Neural cell (in vitro differentiated cells): ENCODE results near the gene HLCS. TPM values are rescaled to one million over a fixed set of nuclear protein-coding genes. Genes with fewer than 3 reads are reported as not detected.

Experiments
- H2AFZ ChIP-seq: fragments of 200-600, 300-800 bp; sonication (generic), shearing (Covaris generic); 2 replicates; pipeline ENCODE4 v1.6.0; 2014; ENCODE audit warnings: low read depth, mild to moderate bottlenecking, antibody characterized with exemption, low read length, moderate library complexity
- H3F3A ChIP-seq: fragments of 200-600 bp; shearing (Covaris generic); 2 replicates; pipeline ENCODE4 v1.6.1; 2016; ENCODE audit warnings: mild to moderate bottlenecking, moderate library complexity, mixed read lengths, antibody characterized with exemption, low read length; ENCODE audit not compliant: insufficient read depth, poor library complexity, severe bottlenecking
- H3K27ac ChIP-seq: fragments of 200-600, 300-800 bp; sonication (generic), shearing (Covaris generic); 2 replicates; pipeline ENCODE4 v1.5.1; 2014; ENCODE audit warnings: mild to moderate bottlenecking, low read length, moderate library complexity
- H3K27me3 ChIP-seq: fragments of 300-800, 200-600 bp; sonication (generic), shearing (Covaris generic); 2 replicates; pipeline ENCODE4 v1.6.0; 2014; ENCODE audit warnings: mild to moderate bottlenecking, low read depth, low read length, moderate library complexity; ENCODE audit not compliant: insufficient read depth
- H3K36me3 ChIP-seq: fragments of 300-800, 200-600 bp; sonication (generic), shearing (Covaris generic); 2 replicates; pipeline ENCODE4 v1.5.1; 2014; ENCODE audit warnings: mild to moderate bottlenecking, antibody characterized with exemption, low read length, moderate library complexity; ENCODE audit not compliant: insufficient read depth
- H3K4me2 ChIP-seq: fragments of 300-800, 200-600 bp; sonication (generic), shearing (Covaris generic); 2 replicates; pipeline ENCODE4 v1.6.0; 2014; ENCODE audit warnings: mild to moderate bottlenecking, low read length
- H3K4me3 ChIP-seq: fragments of 300-800, 200-600 bp; sonication (generic), shearing (Covaris generic); 2 replicates; pipeline ENCODE4 v1.5.1; 2014; ENCODE audit warnings: mild to moderate bottlenecking, low read length, moderate library complexity
- H3K79me2 ChIP-seq: fragments of 200-600 bp; shearing (Covaris generic); replicated peaks from 2 replicates; pipeline ENCODE4 v1.6.0; 2014; ENCODE audit warnings: mild to moderate bottlenecking, low read length, moderate library complexity; ENCODE audit not compliant: insufficient read depth
- H3K9ac ChIP-seq: fragments of 300-800, 200-600 bp; sonication (generic), shearing (Covaris generic); 2 replicates; pipeline ENCODE4 v1.6.1; 2016; ENCODE audit warnings: mild to moderate bottlenecking, low read length, mixed read lengths
- H3K9me2 ChIP-seq: fragments of 200-600 bp; shearing (Covaris generic); 2 replicates; pipeline ENCODE4 v1.6.1; 2016; ENCODE audit warnings: mild to moderate bottlenecking, low read length, mixed read lengths; ENCODE audit not compliant: insufficient read depth
- H3K9me3 ChIP-seq: fragments of 200-600, 300-800 bp; sonication (generic), shearing (Covaris generic); 2 replicates; pipeline ENCODE4 v1.6.1; 2016; ENCODE audit warnings: mild to moderate bottlenecking, mixed run types, low read length, moderate library complexity, mixed read lengths
- H4K20me1 ChIP-seq: fragments of 200-600 bp; shearing (Covaris generic); 2 replicates; pipeline ENCODE4 v1.6.1; 2016; ENCODE audit warnings: mild to moderate bottlenecking, mixed run types; ENCODE audit not compliant: insufficient read depth
- CTCF ChIP-seq: fragments of 450-650 bp; IDR thresholded peaks from 2 replicates; pipeline ENCODE4 v1.5.1; 2014; ENCODE audit warnings: antibody characterized with exemption, mild to moderate bottlenecking, moderate library complexity; ENCODE audit not compliant: poor library complexity, severe bottlenecking
- EP300 ChIP-seq: fragments of 450-650 bp; conservative IDR thresholded peaks from 2 replicates; pipeline ENCODE4 v1.6.1; 2014; ENCODE audit warnings: antibody characterized with exemption, mild to moderate bottlenecking, moderate library complexity; ENCODE audit not compliant: poor library complexity, severe bottlenecking
- EZH2 ChIP-seq: fragments of 200-600, 300-800 bp; shearing (Covaris generic), sonication (generic); IDR thresholded peaks from 2 replicates; pipeline ENCODE4 v1.6.1; 2014; ENCODE audit warnings: antibody characterized with exemption, low read length, borderline replicate concordance, mild to moderate bottlenecking; ENCODE audit not compliant: insufficient read depth, poor library complexity, severe bottlenecking
- MXI1 ChIP-seq: fragments of 450-650 bp; conservative IDR thresholded peaks from 2 replicates; pipeline ENCODE4 v1.6.1; 2014; ENCODE audit warnings: antibody characterized with exemption, mild to moderate bottlenecking; ENCODE audit not compliant: poor library complexity, severe bottlenecking
- POLR2AphosphoS5 ChIP-seq: IDR thresholded peaks from 2 replicates; pipeline ENCODE4 v1.6.1; 2012
- RAD21 ChIP-seq: fragments of 450-650 bp; conservative IDR thresholded peaks from 2 replicates; pipeline ENCODE4 v1.6.1; 2014; ENCODE audit warnings: antibody characterized with exemption, mild to moderate bottlenecking, moderate library complexity
- REST ChIP-seq: IDR thresholded peaks from 2 replicates; pipeline ENCODE4 v1.6.1; 2012; ENCODE audit warnings: borderline replicate concordance
- SMC3 ChIP-seq: fragments of 450-650 bp; conservative IDR thresholded peaks from 2 replicates; pipeline ENCODE4 v1.6.1; 2014; ENCODE audit warnings: antibody characterized with exemption, mild to moderate bottlenecking, moderate library complexity; ENCODE audit not compliant: poor library complexity
- TAF1 ChIP-seq: IDR thresholded peaks from 2 replicates; pipeline ENCODE4 v1.6.1; 2012; ENCODE audit warnings: low read depth
- polyA plus RNA-seq: library from polyadenylated mRNA; depleted of rRNA; stranded (reverse); fragments of >200 nt; gene quantifications from 2 replicates; pipeline ENCODE4 v1.2.3, GENCODE V29; 2014

HLCS gene
- polyA plus RNA-seq, 1 donor from 2014 or later: 12.1 TPM

GRCh38 chr21:36883532-36884486 is 82.7 kb downstream of the HLCS start:
- peaks cover 16% of the 10 kb centered on the region for H3K9me3 ChIP-seq
- TF ChIP-seq EP300: no peak
- TF ChIP-seq RAD21: no peak
- no peak for TF ChIP-seq MXI1
- TF ChIP-seq REST: no peak
- no peak for TF ChIP-seq SMC3
- H2AFZ ChIP-seq: no peak overlapping the region

GRCh38 chr21:36882776-36883175 is 83.7 kb downstream of the HLCS start:
- Histone ChIP-seq H3K36me3 (no peaks in the 10 kb centered on the region), H3K79me2 (no peaks in the 10 kb centered on the region), H3K9me3 (peaks cover 16% of the 10 kb centered on the region), H3K9me2 (no peaks in the 10 kb centered on the region), H3K27me3 (no peaks in the 10 kb centered on the region), H2AFZ (no peak overlapping the region), H3F3A (no peaks in the 10 kb centered on the region), H3K4me3 (no peak overlapping the region), H4K20me1 (no peaks in the 10 kb centered on the region), H3K4me2 (no peak overlapping the region), H3K27ac (no peak overlapping the region), H3K9ac (no peak overlapping the region)
- TF ChIP-seq EZH2: no peak
- TF ChIP-seq RAD21: no peak
- TF ChIP-seq TAF1: no peak
- no peak for TF ChIP-seq POLR2AphosphoS5
- no peak for TF ChIP-seq REST
- no peak for TF ChIP-seq MXI1
- TF ChIP-seq SMC3: no peak
- no peak for TF ChIP-seq EP300
- no peak for TF ChIP-seq CTCF

More at GRCh38 chr21:36883532-36884486, 82.7 kb downstream of the HLCS start:
- Histone ChIP-seq H4K20me1 (no peaks in the 10 kb centered on the region), H3K9me2 (no peaks in the 10 kb centered on the region), H3K4me2 (no peak overlapping the region), H3K9ac (no peak overlapping the region), H3K27me3 (no peaks in the 10 kb centered on the region), H3K27ac (no peak overlapping the region), H3K4me3 (no peak overlapping the region), H3F3A (no peaks in the 10 kb centered on the region), H3K36me3 (no peaks in the 10 kb centered on the region), H3K79me2 (no peaks in the 10 kb centered on the region)
